SK-N-MC (cell line): Measurements from ENCODE around the gene ZBTB25.

Source experiments
- EZH2 ChIP-seq: fragments of 200-600 bp; sonication (generic); IDR thresholded peaks from one replicate; pipeline ENCODE4 v1.6.1; 2017; ENCODE audit warnings: antibody characterized with exemption
- POLR2AphosphoS5 ChIP-seq: IDR thresholded peaks from 2 replicates; pipeline ENCODE4 v1.6.1; 2012; ENCODE audit warnings: mild to moderate bottlenecking, low read depth, low read length, borderline replicate concordance

- TF ChIP-seq POLR2AphosphoS5, result no peak
- TF ChIP-seq EZH2, result no peak
These were observed 38.6 kb upstream of the ZBTB25 start for GRCh38 chr14:64541972-64542835.
